Caco-2 (cell line): Measurements from ENCODE around the gene PPM1H. TPM values are rescaled to one million over a fixed set of nuclear protein-coding genes. Genes with fewer than 3 reads are reported as not detected.

ENCODE experiments used
- BruUV-seq: library from RNA; stranded (reverse); fragments of 400-500 nt; replicated peaks from 2 replicates; lab custom pipeline; 2021; lab: Mats Ljungman, UMichigan
- CTCF ChIA-PET: fragments of 300-600 bp; sonication (Branson Sonifier 250); formaldehyde crosslinking; loops from one replicate; lab custom pipeline; 2022; ENCODE audit warnings: antibody characterized with exemption; lab: Charles Lee
- POLR2A ChIA-PET: fragments of 300-600 bp; sonication (Branson Sonifier 250); formaldehyde crosslinking; loops from one replicate; lab custom pipeline; 2022; ENCODE audit warnings: antibody characterized with exemption; lab: Charles Lee
- DNase-seq, 2 experiments: peaks; one replicate each; pipeline versions ENCODE4 v3.0.0 to v3.0.0-alpha.2; 2020 to 2022
- H3K27me3 ChIP-seq: replicated peaks from 2 replicates; pipeline ENCODE4 v1.6.0; 2011; ENCODE audit warnings: low read length; ENCODE audit not compliant: control insufficient read depth, insufficient read depth
- H3K36me3 ChIP-seq: 2 replicates; pipeline ENCODE4 v1.5.1; 2011; ENCODE audit warnings: low read length; ENCODE audit not compliant: control insufficient read depth, insufficient read depth
- H3K4me1 ChIP-seq: fragments of 250-450 bp; sonication (Bioruptor Pico); 2 replicates; pipeline ENCODE4 v1.5.1; 2020; ENCODE audit warnings: mild to moderate bottlenecking
- H3K4me3 ChIP-seq: 2 replicates; pipeline ENCODE4 v1.5.1; 2011; ENCODE audit warnings: low read depth, mild to moderate bottlenecking, control low read depth, low read length
- H3K9me3 ChIP-seq: fragments of 250-450 bp; sonication (Bioruptor Pico); 2 replicates; pipeline ENCODE4 v1.5.1; 2020; ENCODE audit warnings: mild to moderate bottlenecking, moderate library complexity
- H3K27ac Mint-ChIP-seq: one replicate; pipeline ENCODE4 v1.8.0; 2022; ENCODE audit warnings: mixed read lengths; ENCODE audit not compliant: unreplicated experiment
- H3K27me3 Mint-ChIP-seq: one replicate; pipeline ENCODE4 v1.8.0; 2022; ENCODE audit warnings: mixed read lengths; ENCODE audit not compliant: insufficient read depth, unreplicated experiment
- H3K36me3 Mint-ChIP-seq: one replicate; pipeline ENCODE4 v1.8.0; 2022; ENCODE audit warnings: mild to moderate bottlenecking, mixed read lengths; ENCODE audit not compliant: insufficient read depth, unreplicated experiment
- H3K4me1 Mint-ChIP-seq: one replicate; pipeline ENCODE4 v1.8.0; 2022; ENCODE audit warnings: low read depth, mixed read lengths; ENCODE audit not compliant: unreplicated experiment
- H3K4me3 Mint-ChIP-seq: one replicate; pipeline ENCODE4 v1.8.0; 2022; ENCODE audit warnings: mild to moderate bottlenecking, moderate library complexity, mixed read lengths; ENCODE audit not compliant: unreplicated experiment
- H3K9me3 Mint-ChIP-seq: one replicate; pipeline ENCODE4 v1.8.0; 2022; ENCODE audit warnings: mixed read lengths; ENCODE audit not compliant: unreplicated experiment
- intact Hi-C: fragments of 100-400 bp; cut with micrococcal nuclease; formaldehyde crosslinking; loops from one replicate; pipeline ENCODE4 v1.10.0; 2022; ENCODE audit not compliant: unreplicated experiment
- total RNA-seq: library from RNA; stranded (reverse); gene quantifications from 2 replicates; pipeline ENCODE4 v1.2.3, GENCODE V29; 2022
- TF ChIP-seq, protein P1 (sequence below), 2 experiments: fragments of 200-600 bp in 1 of 2; IDR thresholded peaks; 1 replicate in 1 of 2; 2 replicates in 1 of 2; pipeline versions ENCODE4 v1.5.1 to v1.8.0; 2011 to 2022; ENCODE audit warnings: antibody characterized with exemption in 1 of 2, control low read depth in 1 of 2, inconsistent platforms in 1 of 2, low read depth in 1 of 2, low read length in 1 of 2, mild to moderate bottlenecking in 1 of 2, moderate library complexity in 1 of 2; ENCODE audit not compliant: insufficient read depth in 1 of 2, severe bottlenecking in 1 of 2, unreplicated experiment in 1 of 2

PPM1H gene
- total RNA-seq, 1 experiment from 2014 or later, result 151 TPM

DNA sequence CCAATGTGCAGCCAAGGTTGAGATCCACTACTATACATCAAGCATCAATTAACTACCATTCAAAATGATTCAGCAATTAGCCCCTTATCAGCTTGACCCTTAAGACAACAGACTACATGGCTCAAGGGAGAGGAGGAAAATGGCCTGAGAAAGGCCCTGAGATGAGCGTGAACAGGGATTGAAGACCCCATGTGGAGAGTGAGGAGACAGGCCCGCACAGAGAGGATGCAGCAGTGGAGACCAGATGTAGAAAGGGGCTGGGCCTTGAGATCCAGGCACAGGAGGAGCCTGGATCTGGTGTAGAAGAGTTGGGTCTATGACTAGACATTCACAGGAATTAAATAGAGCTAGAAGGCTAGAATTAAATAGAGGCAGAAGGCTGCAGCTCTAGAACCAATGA lies 239.3 kb downstream of the PPM1H start:
- H3K9me3 Mint-ChIP-seq, result no peaks in the 10 kb centered on the region
- TF ChIP-seq, protein P1, sequence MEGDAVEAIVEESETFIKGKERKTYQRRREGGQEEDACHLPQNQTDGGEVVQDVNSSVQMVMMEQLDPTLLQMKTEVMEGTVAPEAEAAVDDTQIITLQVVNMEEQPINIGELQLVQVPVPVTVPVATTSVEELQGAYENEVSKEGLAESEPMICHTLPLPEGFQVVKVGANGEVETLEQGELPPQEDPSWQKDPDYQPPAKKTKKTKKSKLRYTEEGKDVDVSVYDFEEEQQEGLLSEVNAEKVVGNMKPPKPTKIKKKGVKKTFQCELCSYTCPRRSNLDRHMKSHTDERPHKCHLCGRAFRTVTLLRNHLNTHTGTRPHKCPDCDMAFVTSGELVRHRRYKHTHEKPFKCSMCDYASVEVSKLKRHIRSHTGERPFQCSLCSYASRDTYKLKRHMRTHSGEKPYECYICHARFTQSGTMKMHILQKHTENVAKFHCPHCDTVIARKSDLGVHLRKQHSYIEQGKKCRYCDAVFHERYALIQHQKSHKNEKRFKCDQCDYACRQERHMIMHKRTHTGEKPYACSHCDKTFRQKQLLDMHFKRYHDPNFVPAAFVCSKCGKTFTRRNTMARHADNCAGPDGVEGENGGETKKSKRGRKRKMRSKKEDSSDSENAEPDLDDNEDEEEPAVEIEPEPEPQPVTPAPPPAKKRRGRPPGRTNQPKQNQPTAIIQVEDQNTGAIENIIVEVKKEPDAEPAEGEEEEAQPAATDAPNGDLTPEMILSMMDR (IDR thresholded peaks at IDR 0.05; ENCODE audit: insufficient read depth in 1 of 2, low read depth in 1 of 2, low read length in 1 of 2, severe bottlenecking in 1 of 2, unreplicated experiment in 1 of 2), result no peak
- H3K27me3 Mint-ChIP-seq, result no peaks in the 10 kb centered on the region
- H3K36me3 ChIP-seq, result peaks cover 2% of the 10 kb centered on the region; the same call in 1 of the 2 replicates
- ChIA-PET CTCF (no interaction called here), POLR2A (interaction anchor here (1.0 kb wide), 1 partner anchor 373 kb away, joined by 3 read pairs; no protein-coding TSS in a partner anchor)
- H3K4me1 ChIP-seq, result no peaks in the 10 kb centered on the region
- DNase-seq, result no peak
- intact Hi-C loops, result no loop called here
- peak overlapping the region; percentile 13 for H3K27ac Mint-ChIP-seq
- H3K36me3 Mint-ChIP-seq, result peaks cover 73% of the 10 kb centered on the region
- H3K4me3 Mint-ChIP-seq, result no peak overlapping the region
- no peaks in the 10 kb centered on the region for H3K27me3 ChIP-seq
- H3K9me3 ChIP-seq, result no peaks in the 10 kb centered on the region
- H3K4me3 ChIP-seq, result no peak overlapping the region
- H3K4me1 Mint-ChIP-seq, result no peaks in the 10 kb centered on the region
- no TSS peak for BruUV-seq

- H3K9me3 ChIP-seq, result no peaks in the 10 kb centered on the region
- Mint-ChIP-seq H3K36me3 (peaks cover 83% of the 10 kb centered on the region), H3K4me1 (no peaks in the 10 kb centered on the region), H3K27me3 (no peaks in the 10 kb centered on the region), H3K9me3 (no peaks in the 10 kb centered on the region), H3K27ac (no peak overlapping the region), H3K4me3 (no peak overlapping the region)
- no peak overlapping the region for H3K4me3 ChIP-seq
- ChIA-PET CTCF (no interaction called here), POLR2A (interaction anchor here (1.0 kb wide), 1 partner anchor 374 kb away, joined by 3 read pairs; no protein-coding TSS in a partner anchor)
- TF ChIP-seq, protein P1 (IDR thresholded peaks at IDR 0.05; ENCODE audit: insufficient read depth in 1 of 2, low read depth in 1 of 2, low read length in 1 of 2, severe bottlenecking in 1 of 2, unreplicated experiment in 1 of 2), result no peak
- no peaks in the 10 kb centered on the region for H3K27me3 ChIP-seq
- no peaks in the 10 kb centered on the region for H3K4me1 ChIP-seq
- H3K36me3 ChIP-seq, result peaks cover 2% of the 10 kb centered on the region; the same call in 1 of the 2 replicates
- intact Hi-C loops, result no loop called here
- no TSS peak for BruUV-seq
- no peak for DNase-seq
These were observed 240.3 kb downstream of the PPM1H start for GRCh38 chr12:62694632-62695031.

DNA sequence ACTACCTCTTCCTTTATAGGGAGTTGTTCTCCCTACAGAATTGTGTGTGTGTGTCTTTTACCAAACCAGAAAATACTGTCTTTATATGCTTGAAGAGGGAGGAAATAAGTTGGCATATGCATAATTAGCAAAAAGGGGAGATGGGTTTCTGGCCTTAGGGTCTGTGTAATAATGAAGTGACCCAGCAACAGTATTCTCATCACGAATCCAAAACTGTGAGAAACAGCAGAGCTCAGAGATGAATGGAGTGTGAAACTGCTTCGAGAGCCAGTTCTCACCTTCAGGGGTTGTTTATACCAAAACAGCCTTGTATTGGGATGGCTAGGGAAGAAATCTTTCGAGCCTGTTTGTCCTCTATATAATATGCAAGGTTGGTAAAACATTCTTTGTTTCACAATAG lies 240.8 kb downstream of the PPM1H start:
- Mint-ChIP-seq H3K27me3 (no peaks in the 10 kb centered on the region), H3K4me1 (peaks cover 5% of the 10 kb centered on the region), H3K9me3 (no peaks in the 10 kb centered on the region), H3K4me3 (no peak overlapping the region), H3K27ac (no peak overlapping the region), H3K36me3 (peaks cover 88% of the 10 kb centered on the region)
- no TSS peak for BruUV-seq
- DNase-seq, result no peak
- no peaks in the 10 kb centered on the region for H3K9me3 ChIP-seq
- H3K4me3 ChIP-seq, result no peak overlapping the region
- peaks cover 2% of the 10 kb centered on the region; the same call in 1 of the 2 replicates for H3K36me3 ChIP-seq
- ChIA-PET CTCF (no interaction called here), POLR2A (no interaction called here)
- no peaks in the 10 kb centered on the region for H3K4me1 ChIP-seq
- intact Hi-C loops, result no loop called here
- TF ChIP-seq, protein P1 (IDR thresholded peaks at IDR 0.05; ENCODE audit: insufficient read depth in 1 of 2, low read depth in 1 of 2, low read length in 1 of 2, severe bottlenecking in 1 of 2, unreplicated experiment in 1 of 2), result no peak
- H3K27me3 ChIP-seq, result no peaks in the 10 kb centered on the region
